Measurements from ENCODE around the gene RBM25. TPM values are rescaled to one million over a fixed set of nuclear protein-coding genes. Genes with fewer than 3 reads are reported as not detected.
"Not testable (repeated sequence)": the region's sequence is repeated elsewhere in the genome, so short reads cannot be mapped to it uniquely, and the experiment has no call there.

RBM25 gene
- total and polyA plus RNA-seq, 4 donors: 8.4 to 26.2 (median 22.2) TPM

DNA sequence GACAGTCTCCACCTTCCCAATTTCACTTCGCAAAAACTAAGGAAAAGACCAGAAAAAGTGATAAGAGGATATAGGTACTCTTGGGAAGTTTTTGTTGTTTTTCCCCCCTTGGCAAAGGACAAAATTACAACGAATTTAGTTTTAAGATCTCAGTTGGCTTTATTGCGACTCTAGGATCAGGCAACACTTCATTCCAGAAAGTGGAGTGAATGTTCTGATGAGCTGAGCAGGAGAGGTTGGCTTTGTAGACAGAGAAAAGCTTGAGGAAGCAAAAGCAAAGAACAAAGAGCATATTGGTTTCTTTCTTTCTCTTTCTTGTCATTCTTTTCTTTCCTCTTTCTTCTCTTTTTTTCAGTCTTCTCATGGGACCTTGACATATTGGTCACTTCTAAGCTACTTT is 30.8 kb upstream of the RBM25 start:
- Histone ChIP-seq H3K36me3 (ENCODE audit: control insufficient read depth in 4 of 4, insufficient read depth in 3 of 4, low read depth in 1 of 4, low read length in 3 of 4) (peaks cover 1 to 7% (median 4%) of the 10 kb centered on the region in 4 donors), H3K9ac (ENCODE audit: low read depth in 1 of 2, low read length in 2 of 2) (no peak overlapping the region), H3K27ac (ENCODE audit: low read depth in 1 of 2, low read length in 2 of 2) (peak overlapping the region in 1 of 2 donors; percentile 4)

DNA sequence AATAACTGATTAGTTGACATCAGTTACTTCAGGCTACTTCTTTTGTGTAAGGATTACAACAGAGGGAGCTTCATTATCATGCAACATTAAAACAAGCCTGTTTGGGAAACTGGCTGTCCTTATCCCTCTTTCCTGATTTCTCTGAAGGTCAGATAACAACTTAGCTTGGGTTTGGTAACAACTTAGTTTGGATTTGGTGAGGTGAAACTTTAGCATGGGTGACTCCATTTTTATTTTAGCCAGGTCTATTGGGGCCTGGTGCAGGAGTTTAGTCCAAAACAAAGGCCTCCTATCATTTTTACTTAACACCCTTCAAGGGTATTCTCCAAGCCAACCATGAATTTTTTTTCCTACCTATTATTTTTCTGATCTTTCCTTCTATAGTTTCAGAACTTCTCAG is 30.4 kb upstream of the RBM25 start:
- H3K9me3 ChIP-seq (ENCODE audit: control insufficient read depth in 4 of 4, low read length in 3 of 4): no peaks in the 10 kb centered on the region
- H3K27ac ChIP-seq (ENCODE audit: low read depth in 1 of 2, low read length in 2 of 2): peak overlapping the region in 1 of 2 donors; percentile 25
- H3K9ac ChIP-seq (ENCODE audit: low read depth in 1 of 2, low read length in 2 of 2): no peak overlapping the region
- peaks cover 0 to 7% (median 4%) of the 10 kb centered on the region in 4 donors for H3K36me3 ChIP-seq (ENCODE audit: control insufficient read depth in 4 of 4, insufficient read depth in 3 of 4, low read depth in 1 of 4, low read length in 3 of 4)
- H3K4me1 ChIP-seq (ENCODE audit: control insufficient read depth in 4 of 4, insufficient read depth in 4 of 4, low read length in 3 of 4): peaks cover 0 to 18% (median 15%) of the 10 kb centered on the region in 4 donors
- no peak for DNase-seq (ENCODE audit: low spot score)
- H3K4me3 ChIP-seq (ENCODE audit: low read depth in 1 of 3, low read length in 3 of 3): no peak overlapping the region
- H3K27me3 ChIP-seq (ENCODE audit: control insufficient read depth in 4 of 4, insufficient read depth in 4 of 4, low read length in 3 of 4): no peaks in the 10 kb centered on the region
- TF ChIP-seq, protein P1, sequence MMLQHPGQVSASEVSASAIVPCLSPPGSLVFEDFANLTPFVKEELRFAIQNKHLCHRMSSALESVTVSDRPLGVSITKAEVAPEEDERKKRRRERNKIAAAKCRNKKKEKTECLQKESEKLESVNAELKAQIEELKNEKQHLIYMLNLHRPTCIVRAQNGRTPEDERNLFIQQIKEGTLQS (IDR thresholded peaks at IDR 0.05): no peak
- TF ChIP-seq JUND (IDR thresholded peaks at IDR 0.05) (no peak), RAD21 (IDR thresholded peaks at IDR 0.05) (no peak), HNF4A (conservative IDR thresholded peaks at IDR 0.05) (no peak), FOXA1 (IDR thresholded peaks at IDR 0.05) (no peak), RXRA (IDR thresholded peaks at IDR 0.05) (no peak)

More for the DNA sequence above, 30.8 kb upstream of the RBM25 start:
- TF ChIP-seq, protein P2, sequence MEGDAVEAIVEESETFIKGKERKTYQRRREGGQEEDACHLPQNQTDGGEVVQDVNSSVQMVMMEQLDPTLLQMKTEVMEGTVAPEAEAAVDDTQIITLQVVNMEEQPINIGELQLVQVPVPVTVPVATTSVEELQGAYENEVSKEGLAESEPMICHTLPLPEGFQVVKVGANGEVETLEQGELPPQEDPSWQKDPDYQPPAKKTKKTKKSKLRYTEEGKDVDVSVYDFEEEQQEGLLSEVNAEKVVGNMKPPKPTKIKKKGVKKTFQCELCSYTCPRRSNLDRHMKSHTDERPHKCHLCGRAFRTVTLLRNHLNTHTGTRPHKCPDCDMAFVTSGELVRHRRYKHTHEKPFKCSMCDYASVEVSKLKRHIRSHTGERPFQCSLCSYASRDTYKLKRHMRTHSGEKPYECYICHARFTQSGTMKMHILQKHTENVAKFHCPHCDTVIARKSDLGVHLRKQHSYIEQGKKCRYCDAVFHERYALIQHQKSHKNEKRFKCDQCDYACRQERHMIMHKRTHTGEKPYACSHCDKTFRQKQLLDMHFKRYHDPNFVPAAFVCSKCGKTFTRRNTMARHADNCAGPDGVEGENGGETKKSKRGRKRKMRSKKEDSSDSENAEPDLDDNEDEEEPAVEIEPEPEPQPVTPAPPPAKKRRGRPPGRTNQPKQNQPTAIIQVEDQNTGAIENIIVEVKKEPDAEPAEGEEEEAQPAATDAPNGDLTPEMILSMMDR (IDR thresholded peaks at IDR 0.05; ENCODE audit: low read depth, low read length, missing input control): no peak
- TF ChIP-seq HNF4G (IDR thresholded peaks at IDR 0.05) (no peak), FOXA1 (IDR thresholded peaks at IDR 0.05) (no peak), SP1 (IDR thresholded peaks at IDR 0.05) (no peak)
- DNase-seq (ENCODE audit: low spot score): no peak
- Histone ChIP-seq H3K27me3 (ENCODE audit: control insufficient read depth in 4 of 4, insufficient read depth in 4 of 4, low read length in 3 of 4) (no peaks in the 10 kb centered on the region), H3K9me3 (ENCODE audit: control insufficient read depth in 4 of 4, low read length in 3 of 4) (no peaks in the 10 kb centered on the region), H3K4me3 (ENCODE audit: low read depth in 1 of 3, low read length in 3 of 3) (peak overlapping the region; percentile 37 to 97 (median 61)), H3K4me1 (ENCODE audit: control insufficient read depth in 4 of 4, insufficient read depth in 4 of 4, low read length in 3 of 4) (peaks cover 3 to 21% (median 16%) of the 10 kb centered on the region in 4 donors)
- 34% methylated on average over 3 of the region's 3 CpGs for WGBS

DNA sequence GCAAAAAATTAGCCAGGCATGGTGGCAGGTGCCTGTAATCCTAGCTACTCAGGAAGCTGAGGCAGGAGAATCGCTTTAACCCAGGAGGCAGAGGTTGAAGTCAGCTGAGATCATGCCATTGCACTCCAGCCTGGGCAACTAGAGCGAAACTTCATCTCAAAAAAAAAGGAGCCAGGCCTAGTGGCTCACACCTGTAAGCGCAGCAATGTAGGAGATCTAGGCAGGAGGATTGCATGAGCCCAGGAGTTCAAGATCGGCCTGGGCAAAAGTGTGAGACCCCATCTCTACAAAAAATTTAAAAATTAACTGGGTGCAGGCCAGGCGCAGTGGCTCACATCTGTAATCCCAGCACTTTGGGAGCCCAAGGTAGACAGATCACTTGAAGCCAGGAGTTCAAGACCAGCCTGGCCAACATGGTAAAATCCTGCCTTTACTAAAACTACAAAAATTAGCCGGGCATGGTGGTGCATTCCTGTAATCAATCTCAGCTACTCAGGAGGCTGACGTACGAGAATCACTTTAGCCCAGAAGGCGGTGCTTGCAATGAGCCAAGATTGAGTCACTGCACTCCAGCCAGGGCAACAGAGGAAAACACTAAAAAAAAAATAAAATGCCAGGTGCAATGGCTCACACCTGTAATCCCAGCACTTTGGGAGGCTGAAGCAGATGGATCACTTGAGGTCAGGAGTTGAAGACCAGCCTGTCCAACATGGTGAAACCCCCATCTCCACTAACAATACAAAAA is 21.5 kb upstream of the RBM25 start:
- 96% methylated on average over 9 of the region's 9 CpGs for WGBS
- H3K36me3 ChIP-seq (ENCODE audit: control insufficient read depth in 4 of 4, insufficient read depth in 3 of 4, low read depth in 1 of 4, low read length in 3 of 4); H3K4me3 ChIP-seq (ENCODE audit: low read depth in 1 of 3, low read length in 3 of 3); H3K27ac ChIP-seq (ENCODE audit: low read depth in 1 of 2, low read length in 2 of 2); H3K27me3 ChIP-seq (ENCODE audit: control insufficient read depth in 4 of 4, insufficient read depth in 4 of 4, low read length in 3 of 4); DNase-seq (ENCODE audit: low spot score); H3K9me3 ChIP-seq (ENCODE audit: control insufficient read depth in 4 of 4, low read length in 3 of 4); H3K4me1 ChIP-seq (ENCODE audit: control insufficient read depth in 4 of 4, insufficient read depth in 4 of 4, low read length in 3 of 4); H3K9ac ChIP-seq (ENCODE audit: low read depth in 1 of 2, low read length in 2 of 2): not testable (repeated sequence)

DNA sequence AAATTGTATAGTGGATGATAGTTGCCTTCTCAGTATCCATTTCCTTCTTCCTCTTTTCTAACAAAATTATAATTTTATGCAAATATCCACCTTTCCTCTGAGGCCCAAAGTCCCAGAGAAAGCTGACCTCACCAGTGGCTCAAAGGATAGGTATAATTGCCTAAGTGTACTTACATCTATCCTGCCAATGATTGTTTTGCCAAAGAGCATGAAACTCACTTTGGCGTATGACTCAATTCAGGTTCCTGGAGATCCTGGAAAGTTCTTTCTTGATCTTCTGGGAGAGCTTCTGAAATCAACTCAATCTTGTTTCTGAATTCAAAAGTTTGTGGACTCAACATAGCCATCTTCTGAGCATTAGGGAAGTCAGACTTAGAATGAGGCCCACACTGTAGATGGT is 10.5 kb upstream of the RBM25 start:
- H3K27ac ChIP-seq (ENCODE audit: low read depth in 1 of 2, low read length in 2 of 2): no peak overlapping the region
- no peak for TF ChIP-seq TAF1 (conservative IDR thresholded peaks at IDR 0.05)
- TF ChIP-seq HNF4A (conservative IDR thresholded peaks at IDR 0.05): no peak
- no peak for TF ChIP-seq EGR1 (IDR thresholded peaks at IDR 0.05; ENCODE audit: low read depth in 2 of 2)
- no peak for TF ChIP-seq SP1 (IDR thresholded peaks at IDR 0.05)
- TF ChIP-seq, protein P1 (IDR thresholded peaks at IDR 0.05): no peak
- TF ChIP-seq, protein P2 (IDR thresholded peaks at IDR 0.05; ENCODE audit: low read depth, low read length, missing input control): no peak
- TF ChIP-seq YY1 (IDR thresholded peaks at IDR 0.05): no peak
- 98% methylated on average over 1 of the region's 1 CpG for WGBS

More for the DNA sequence above, 10.5 kb upstream of the RBM25 start:
- H3K4me1 ChIP-seq (ENCODE audit: control insufficient read depth in 4 of 4, insufficient read depth in 4 of 4, low read length in 3 of 4): no peaks in the 10 kb centered on the region
- no peak overlapping the region for H3K4me3 ChIP-seq (ENCODE audit: low read depth in 1 of 3, low read length in 3 of 3)
- no peak overlapping the region for H3K9ac ChIP-seq (ENCODE audit: low read depth in 1 of 2, low read length in 2 of 2)
- H3K27me3 ChIP-seq (ENCODE audit: control insufficient read depth in 4 of 4, insufficient read depth in 4 of 4, low read length in 3 of 4): no peaks in the 10 kb centered on the region
- no peaks in the 10 kb centered on the region for H3K36me3 ChIP-seq (ENCODE audit: control insufficient read depth in 4 of 4, insufficient read depth in 3 of 4, low read depth in 1 of 4, low read length in 3 of 4)
- no peaks in the 10 kb centered on the region for H3K9me3 ChIP-seq (ENCODE audit: control insufficient read depth in 4 of 4, low read length in 3 of 4)
- no peak for DNase-seq (ENCODE audit: low spot score)
